Activated CD8-positive, alpha-beta memory T cell treated with anti-CD3 and anti-CD28 coated beads, Interleukin-2, amount 50 U/mL, for 1 hour (primary cell): ENCODE measurements around the gene RBM7.

Experiments used
- DNase-seq: peaks from one replicate; pipeline ENCODE4 v3.0.0-alpha.2; 2020; ENCODE audit errors: extremely low read depth

Gene RBM7

GRCh38 chr11:114400216-114400914 is at the start of gene RBM7, which contains the start of gene C11orf71:
Gene RBM7 (plus strand): TSS chr11:114400666. CDS start chr11:114400672, 6 bp downstream.
Gene C11orf71 (minus strand): TSS chr11:114400511. CDS start chr11:114400331, 180 bp downstream.
- peak; percentile 93 for DNase-seq

DNA sequence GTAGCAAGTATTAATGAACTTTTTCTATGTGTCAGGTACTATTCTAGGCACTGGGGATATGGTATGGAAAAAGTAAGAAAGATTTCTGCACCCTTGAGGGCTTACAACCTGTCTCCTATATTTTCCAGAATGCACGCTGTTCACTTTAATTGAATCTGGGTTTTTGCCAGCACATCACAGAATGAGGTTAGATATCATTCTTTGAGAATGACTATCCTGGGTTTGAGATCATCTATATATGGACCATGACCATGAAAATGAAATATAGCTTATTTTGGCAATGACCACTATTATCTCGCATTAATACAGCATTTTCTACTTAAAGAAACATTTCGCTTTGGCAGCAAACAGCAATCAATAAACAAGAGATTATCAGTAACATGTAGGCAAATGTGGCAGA is 47.0 kb upstream of the RBM7 start:
- no peak for DNase-seq

DNA sequence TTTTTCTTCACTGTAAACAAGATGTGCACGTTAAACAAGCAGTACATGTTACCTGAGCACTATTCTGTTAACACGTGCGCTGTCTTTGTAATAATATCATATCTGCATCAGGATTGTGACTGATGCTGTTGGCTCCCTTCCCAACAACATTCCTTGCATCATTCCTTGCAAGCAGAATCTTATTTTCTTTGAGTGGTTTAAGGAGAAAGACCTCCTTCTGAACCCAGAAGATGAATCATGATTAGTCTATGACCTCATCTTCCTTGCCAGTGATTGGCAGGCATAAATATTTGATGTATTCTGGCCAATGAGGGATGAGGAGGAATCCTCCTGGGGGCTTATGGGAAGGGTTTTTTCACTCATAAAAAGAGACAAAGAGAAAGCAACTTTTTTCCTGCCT is 46.4 kb upstream of the RBM7 start:
- DNase-seq: no peak

- no peak for DNase-seq
Measured at GRCh38 chr11:114358716-114359115, 41.8 kb upstream of the RBM7 start.

DNA sequence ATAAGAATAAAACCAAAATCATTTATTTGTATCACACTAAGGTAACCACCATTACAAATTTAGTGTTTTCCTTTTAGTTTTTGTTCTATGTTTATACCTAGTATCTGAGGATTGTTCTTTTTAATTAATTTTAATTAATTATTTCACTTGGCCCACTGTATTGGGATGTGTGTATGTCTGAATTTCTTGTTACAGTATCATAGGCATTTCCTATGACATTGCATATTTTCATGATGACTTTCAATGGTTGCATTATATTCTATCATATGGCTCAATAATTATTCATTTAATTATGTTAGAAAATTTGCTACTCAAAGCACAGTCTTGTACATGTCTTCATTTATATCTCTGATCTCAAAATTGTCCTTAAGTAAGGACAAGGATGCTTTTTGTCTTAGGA is 41.1 kb upstream of the RBM7 start:
- DNase-seq: no peak

- DNase-seq: no peak
Measured at GRCh38 chr11:114362326-114362725, 38.1 kb upstream of the RBM7 start.

DNA sequence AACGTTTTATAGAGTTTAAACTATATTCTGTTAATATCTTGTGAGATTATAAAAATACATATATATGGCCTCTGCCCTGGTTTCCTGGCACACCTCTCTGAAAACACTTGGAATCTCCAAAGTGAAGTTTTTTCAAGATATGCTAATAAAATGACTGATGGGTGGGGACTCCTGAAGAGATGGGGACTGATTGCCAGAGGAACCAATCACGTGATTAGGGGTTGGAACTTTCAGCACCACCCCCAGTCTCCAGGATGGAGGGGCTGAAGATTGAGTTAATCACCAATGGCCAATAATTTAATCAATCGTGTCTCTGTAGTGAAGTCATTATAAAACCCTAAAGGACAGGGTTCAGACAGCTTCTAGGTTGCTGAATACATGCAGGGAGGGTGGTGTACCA is 37.5 kb upstream of the RBM7 start:
- no peak for DNase-seq

- DNase-seq: no peak
Measured at GRCh38 chr11:114366331-114367243, 33.9 kb upstream of the RBM7 start.

- no peak for DNase-seq
Measured at GRCh38 chr11:114367244-114367957, 33.1 kb upstream of the RBM7 start.

DNA sequence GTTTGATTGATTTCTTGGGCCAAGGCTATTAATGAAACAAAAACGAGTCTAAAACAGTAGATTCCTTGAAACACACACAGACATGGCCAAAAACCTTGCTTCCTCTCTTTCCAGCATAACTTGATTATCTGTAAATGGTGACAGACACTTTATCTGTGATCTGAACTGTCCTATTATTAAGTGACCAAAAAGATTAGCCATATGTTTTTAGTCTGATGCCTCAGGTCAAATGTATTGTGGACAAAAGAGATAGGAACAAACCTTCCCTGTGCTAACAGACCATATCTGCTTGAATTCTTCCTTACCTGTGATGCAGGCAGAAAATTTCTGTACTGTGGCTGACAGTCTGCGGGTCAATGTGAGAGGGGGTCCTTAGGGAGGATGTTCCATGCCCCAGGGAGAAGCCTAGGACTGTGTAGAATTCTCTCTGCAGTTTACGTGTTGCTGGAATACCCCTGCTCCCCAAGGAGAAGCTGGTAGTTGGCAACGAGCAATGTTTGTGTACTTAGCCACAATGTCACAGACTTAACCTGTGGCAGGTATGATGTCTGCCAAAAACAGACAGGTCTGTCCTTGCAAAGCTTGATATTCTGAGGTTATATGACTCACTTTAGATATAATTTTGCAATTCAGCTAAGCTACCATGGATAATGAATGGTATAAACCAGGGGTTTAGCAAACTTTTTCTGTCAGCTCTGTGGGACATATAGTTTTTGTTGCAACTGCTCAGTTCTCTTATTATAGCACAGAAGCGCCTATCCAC is 31.4 kb upstream of the RBM7 start:
- no peak for DNase-seq

DNA sequence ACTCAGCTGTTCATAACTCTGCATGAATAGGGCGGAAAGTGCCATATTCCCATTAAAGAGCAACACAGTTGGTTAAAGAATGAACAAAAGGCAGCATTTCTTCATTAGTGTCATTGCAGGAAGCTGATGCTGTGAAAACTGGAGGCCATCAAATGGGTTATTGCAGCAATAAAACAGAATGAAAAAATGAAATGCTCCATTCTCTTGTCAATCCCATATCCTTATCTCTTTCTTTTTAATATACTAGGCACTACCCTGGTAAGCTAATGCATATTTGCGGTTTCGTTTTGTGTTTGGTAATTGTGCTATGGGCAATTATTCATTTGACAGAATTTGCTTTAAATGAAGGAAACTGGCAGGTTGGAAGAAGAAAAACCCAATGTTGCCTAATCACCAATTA is 25.4 kb upstream of the RBM7 start:
- DNase-seq: no peak

GRCh38 chr11:114377612-114378267 is 22.7 kb upstream of the RBM7 start:
- DNase-seq: no peak

- DNase-seq: no peak
Measured at GRCh38 chr11:114379394-114380069, 20.9 kb upstream of the RBM7 start.

- DNase-seq: no peak
Measured at GRCh38 chr11:114382509-114382908, 18.0 kb upstream of the RBM7 start.

- no peak for DNase-seq
Measured at GRCh38 chr11:114384487-114384886, 16.0 kb upstream of the RBM7 start.

DNA sequence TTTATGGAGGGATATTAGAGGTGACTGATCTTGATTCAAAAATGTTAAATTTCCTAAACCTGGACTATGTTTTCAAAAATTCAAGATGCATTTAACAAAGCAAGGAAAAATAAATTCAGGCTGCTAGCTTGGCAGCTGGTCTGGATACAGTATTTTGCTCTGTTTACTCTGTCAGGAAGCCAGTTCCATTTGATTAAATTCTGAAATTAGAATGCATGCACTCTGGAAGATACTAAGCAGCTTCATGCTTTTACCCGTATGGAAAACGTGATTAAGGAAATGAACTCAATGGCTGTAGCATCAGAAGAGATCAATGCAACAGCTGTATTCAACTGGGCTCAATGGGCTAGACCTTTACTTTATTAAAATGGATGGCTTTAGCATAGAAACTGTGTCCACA is 14.3 kb upstream of the RBM7 start:
- DNase-seq: no peak

DNA sequence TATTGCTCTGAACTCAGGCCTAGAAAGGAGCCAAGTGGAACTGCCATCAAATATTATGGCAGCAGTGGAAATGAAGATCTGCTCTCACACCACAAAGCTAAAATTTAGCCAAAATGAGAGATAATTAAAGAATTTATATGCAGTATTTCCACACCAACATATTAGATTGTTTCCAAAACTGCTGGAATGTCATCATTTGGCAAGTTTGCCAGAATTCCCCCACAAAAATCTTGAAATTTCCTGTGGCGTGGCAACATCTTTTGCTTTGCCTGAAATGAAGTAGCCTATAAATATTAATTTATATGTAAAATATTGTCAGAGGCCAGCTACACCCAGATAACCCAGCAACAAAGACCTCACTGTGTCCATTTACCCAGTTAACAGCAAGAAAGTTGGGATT is 13.9 kb upstream of the RBM7 start:
- no peak for DNase-seq

DNA sequence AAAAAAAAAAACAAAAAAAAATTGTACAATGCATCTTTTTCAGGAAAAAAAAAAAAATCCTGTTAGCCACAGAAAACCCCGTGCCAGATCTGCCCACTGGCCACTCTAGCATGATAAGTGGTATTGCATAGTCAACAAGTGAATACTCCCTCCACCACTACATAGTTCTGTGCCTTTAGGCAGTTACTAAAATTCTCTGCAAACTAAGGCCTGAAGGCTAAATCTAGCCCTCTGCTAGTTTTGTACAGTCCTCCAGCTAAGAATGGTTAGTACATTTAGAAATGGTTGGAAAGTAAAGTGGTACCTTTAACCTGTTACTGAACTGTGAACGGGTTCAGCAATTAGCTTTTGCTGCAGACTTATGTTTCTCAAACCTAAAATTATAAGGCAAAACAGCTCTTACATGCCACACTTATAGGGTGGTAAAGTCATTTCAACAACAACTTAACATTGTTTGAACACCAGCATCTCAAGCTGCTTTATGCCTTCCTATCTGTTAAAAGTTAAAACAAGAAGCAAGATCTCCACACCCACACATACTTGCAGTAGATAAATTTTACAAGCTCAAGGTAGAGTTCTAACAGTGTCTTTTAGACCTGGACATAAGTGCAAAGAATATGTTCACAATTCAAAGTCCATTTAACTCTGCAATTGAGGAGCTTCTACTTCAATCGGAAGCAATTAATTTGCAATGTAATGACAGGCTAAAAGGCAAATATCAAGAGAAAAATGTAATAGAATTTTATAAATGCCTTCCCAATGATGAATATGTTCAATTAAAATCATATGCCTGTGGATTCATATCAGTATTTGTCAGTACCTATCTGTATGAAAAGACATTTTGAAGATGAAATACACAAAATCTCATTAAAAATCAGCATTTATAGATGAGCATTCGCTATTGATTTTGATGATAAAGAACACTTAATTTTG is 7.5 kb upstream of the RBM7 start:
- no peak for DNase-seq

DNA sequence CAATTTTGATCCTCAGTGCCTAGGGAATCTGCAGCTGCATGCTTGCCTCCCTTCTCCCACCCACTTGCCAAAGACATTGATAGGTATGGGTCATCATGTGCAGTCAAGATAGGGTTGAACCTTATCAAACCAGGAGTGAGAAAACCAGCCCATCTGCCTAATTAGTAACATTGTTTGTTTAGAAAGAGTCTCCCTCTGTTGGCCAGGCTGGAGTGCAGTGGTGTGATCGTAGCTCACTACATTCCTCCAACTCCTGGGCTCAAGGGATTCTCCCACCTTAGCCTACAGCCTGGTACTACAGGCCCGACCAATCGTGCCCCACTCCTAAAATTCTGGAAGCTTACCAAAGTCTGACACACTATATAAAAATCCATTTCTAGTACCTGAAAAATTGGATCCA is 4.7 kb upstream of the RBM7 start:
- no peak for DNase-seq
